Ovary (tissue), 3 donors: ENCODE results near the gene MTHFR.

Experiments
- EP300 ChIP-seq: sonication (generic); formaldehyde crosslinking; IDR thresholded peaks from one replicate; pipeline ENCODE4 v1.6.1; 2017; ENCODE audit warnings: antibody characterized with exemption
- POLR2A ChIP-seq: fragments of 450-650 bp; IDR thresholded peaks from one replicate; pipeline ENCODE4 v1.6.1; 2017; ENCODE audit warnings: antibody characterized with exemption, mild to moderate bottlenecking, moderate library complexity
- TF ChIP-seq, protein P1 (sequence below), 3 donors: fragments of 450-650 bp in 2 of 3; fragments of 200-600 bp in 1 of 3; IDR thresholded peaks; one replicate each; pipeline versions ENCODE4 v1.5.1 to v1.8.0; 2016 to 2022; ENCODE audit warnings: antibody characterized with exemption in 3 of 3, mild to moderate bottlenecking in 1 of 3
- donor health status: DM: no; HTN: no; CAD: no.

DNA sequence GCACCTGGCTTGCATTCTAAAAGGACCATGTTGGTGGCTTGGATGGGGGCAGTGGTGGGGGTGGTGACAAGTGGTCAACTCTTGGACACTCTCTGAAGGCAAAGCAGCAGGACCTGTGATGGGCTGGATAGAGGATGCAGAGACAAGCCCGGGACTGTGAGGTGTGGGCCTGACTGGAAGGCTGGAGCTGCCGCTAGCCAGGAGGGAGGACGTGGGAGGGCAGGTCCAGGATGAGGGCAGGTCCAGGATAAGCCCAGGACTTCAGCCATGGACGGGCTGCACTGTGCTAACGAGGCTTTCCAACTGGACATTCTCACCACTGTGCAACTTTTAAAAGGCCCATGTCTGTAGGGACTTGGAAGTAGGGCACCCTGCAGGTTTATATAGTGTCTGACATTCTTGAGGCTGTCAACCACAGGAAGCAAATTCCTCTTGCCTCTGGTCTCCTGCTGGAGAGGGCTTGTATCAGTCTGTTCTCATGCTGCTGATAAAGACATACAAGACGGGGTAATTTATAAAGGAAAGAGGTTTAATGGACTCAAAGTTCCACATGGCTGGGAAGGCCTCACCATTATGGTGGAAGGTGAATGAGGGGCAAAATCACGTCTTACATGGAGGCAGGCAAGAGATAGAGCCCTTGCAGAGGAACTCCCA lies 52.1 kb downstream of the MTHFR start:
- TF ChIP-seq, protein P1, sequence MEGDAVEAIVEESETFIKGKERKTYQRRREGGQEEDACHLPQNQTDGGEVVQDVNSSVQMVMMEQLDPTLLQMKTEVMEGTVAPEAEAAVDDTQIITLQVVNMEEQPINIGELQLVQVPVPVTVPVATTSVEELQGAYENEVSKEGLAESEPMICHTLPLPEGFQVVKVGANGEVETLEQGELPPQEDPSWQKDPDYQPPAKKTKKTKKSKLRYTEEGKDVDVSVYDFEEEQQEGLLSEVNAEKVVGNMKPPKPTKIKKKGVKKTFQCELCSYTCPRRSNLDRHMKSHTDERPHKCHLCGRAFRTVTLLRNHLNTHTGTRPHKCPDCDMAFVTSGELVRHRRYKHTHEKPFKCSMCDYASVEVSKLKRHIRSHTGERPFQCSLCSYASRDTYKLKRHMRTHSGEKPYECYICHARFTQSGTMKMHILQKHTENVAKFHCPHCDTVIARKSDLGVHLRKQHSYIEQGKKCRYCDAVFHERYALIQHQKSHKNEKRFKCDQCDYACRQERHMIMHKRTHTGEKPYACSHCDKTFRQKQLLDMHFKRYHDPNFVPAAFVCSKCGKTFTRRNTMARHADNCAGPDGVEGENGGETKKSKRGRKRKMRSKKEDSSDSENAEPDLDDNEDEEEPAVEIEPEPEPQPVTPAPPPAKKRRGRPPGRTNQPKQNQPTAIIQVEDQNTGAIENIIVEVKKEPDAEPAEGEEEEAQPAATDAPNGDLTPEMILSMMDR (IDR thresholded peaks at IDR 0.05) = no peak
- TF ChIP-seq EP300 = no peak
- no peak for TF ChIP-seq POLR2A
